ACC112 (cell line): ENCODE results near the gene LORICRIN.

Experiments used
- H2AFZ ChIP-seq: fragments of 200-600 bp; sonication (generic); one replicate; pipeline ENCODE4 v1.6.0; 2017; ENCODE audit warnings: antibody characterized with exemption, low read length; ENCODE audit not compliant: unreplicated experiment
- H3K27ac ChIP-seq: fragments of 200-600 bp; sonication (generic); 2 replicates; pipeline ENCODE4 v1.5.1; 2014; ENCODE audit warnings: low read depth, mild to moderate bottlenecking, antibody characterized with exemption, low read length, moderate library complexity
- H3K27me3 ChIP-seq: fragments of 200-600 bp; sonication (generic); 2 replicates; pipeline ENCODE4 v1.6.1; 2014; ENCODE audit warnings: mild to moderate bottlenecking, antibody characterized with exemption, low read length, moderate library complexity, mixed read lengths; ENCODE audit not compliant: insufficient read depth
- H3K36me3 ChIP-seq: fragments of 200-600 bp; sonication (generic); 2 replicates; pipeline ENCODE4 v1.6.1; 2016; ENCODE audit warnings: mild to moderate bottlenecking, antibody characterized with exemption, low read length, moderate library complexity, mixed read lengths; ENCODE audit not compliant: insufficient read depth
- H3K4me1 ChIP-seq: fragments of 200-600 bp; sonication (generic); one replicate; pipeline ENCODE4 v1.6.1; 2016; ENCODE audit warnings: low read length, mixed read lengths; ENCODE audit not compliant: insufficient read depth, unreplicated experiment, control insufficient read depth
- H3K4me3 ChIP-seq: fragments of 200-600 bp; sonication (generic); 2 replicates; pipeline ENCODE4 v1.5.1; 2014; ENCODE audit warnings: mild to moderate bottlenecking, low read depth, low read length
- H3K79me2 ChIP-seq: fragments of 200-600 bp; sonication (generic); one replicate; pipeline ENCODE4 v1.6.0; 2016; ENCODE audit warnings: low read length; ENCODE audit not compliant: control insufficient read depth, unreplicated experiment, insufficient read depth

LORICRIN gene

GRCh38 chr1:153305682-153306081 is 46.2 kb downstream of the LORICRIN start:
- H3K27ac ChIP-seq: no peak overlapping the region

GRCh38 chr1:153306303-153307220 is 47.1 kb downstream of the LORICRIN start:
- H3K27ac ChIP-seq: no peak overlapping the region
- no peak overlapping the region for H2AFZ ChIP-seq
- no peak overlapping the region for H3K4me3 ChIP-seq
- no peaks in the 10 kb centered on the region for H3K79me2 ChIP-seq
- H3K36me3 ChIP-seq: no peaks in the 10 kb centered on the region
- H3K4me1 ChIP-seq: no peaks in the 10 kb centered on the region
- peaks cover 6% of the 10 kb centered on the region; the same call in 1 of the 2 replicates for H3K27me3 ChIP-seq

More at GRCh38 chr1:153305682-153306081, 46.2 kb downstream of the LORICRIN start:
- H2AFZ ChIP-seq: no peak overlapping the region
- no peaks in the 10 kb centered on the region for H3K79me2 ChIP-seq
- H3K27me3 ChIP-seq: peaks cover 10% of the 10 kb centered on the region
- H3K4me3 ChIP-seq: no peak overlapping the region
- no peaks in the 10 kb centered on the region for H3K36me3 ChIP-seq
- no peaks in the 10 kb centered on the region for H3K4me1 ChIP-seq

GRCh38 chr1:153307221-153307600 is 47.7 kb downstream of the LORICRIN start:
- no peaks in the 10 kb centered on the region for H3K79me2 ChIP-seq
- H3K4me1 ChIP-seq: no peaks in the 10 kb centered on the region
- no peak overlapping the region for H2AFZ ChIP-seq
- no peak overlapping the region for H3K4me3 ChIP-seq
- H3K27ac ChIP-seq: no peak overlapping the region
- H3K36me3 ChIP-seq: no peaks in the 10 kb centered on the region
- no peaks in the 10 kb centered on the region; the same call in 1 of the 2 replicates for H3K27me3 ChIP-seq

GRCh38 chr1:153308540-153308939 is 49.1 kb downstream of the LORICRIN start:
- Histone ChIP-seq H3K27me3 (no peaks in the 10 kb centered on the region), H3K27ac (no peak overlapping the region), H3K4me1 (no peaks in the 10 kb centered on the region), H3K36me3 (no peaks in the 10 kb centered on the region), H3K79me2 (no peaks in the 10 kb centered on the region), H2AFZ (no peak overlapping the region), H3K4me3 (no peak overlapping the region)

GRCh38 chr1:153309441-153309840 is 50.0 kb downstream of the LORICRIN start:
- H3K4me1 ChIP-seq: no peaks in the 10 kb centered on the region
- no peaks in the 10 kb centered on the region for H3K36me3 ChIP-seq
- H3K27me3 ChIP-seq: no peaks in the 10 kb centered on the region
- H3K79me2 ChIP-seq: no peaks in the 10 kb centered on the region
- H3K4me3 ChIP-seq: no peak overlapping the region
- H3K27ac ChIP-seq: no peak overlapping the region
- H2AFZ ChIP-seq: no peak overlapping the region

- H2AFZ ChIP-seq: no peak overlapping the region
- H3K27me3 ChIP-seq: no peaks in the 10 kb centered on the region
These were observed 51.0 kb downstream of the LORICRIN start for GRCh38 chr1:153310526-153310925.

More at GRCh38 chr1:153310526-153310925, 51.0 kb downstream of the LORICRIN start:
- Histone ChIP-seq H3K79me2 (no peaks in the 10 kb centered on the region), H3K4me1 (no peaks in the 10 kb centered on the region), H3K4me3 (no peak overlapping the region), H3K27ac (no peak overlapping the region), H3K36me3 (no peaks in the 10 kb centered on the region)
